Neural progenitor cell (in vitro differentiated cells): ENCODE results near the gene CTNNA3.

Source experiments
- CTCF ChIP-seq: fragments of 200-600 bp; sonication (generic); IDR thresholded peaks from 2 replicates; pipeline ENCODE4 v1.5.1; 2017; ENCODE audit warnings: antibody characterized with exemption, mild to moderate bottlenecking
- EZH2 ChIP-seq: fragments of 200-600 bp; sonication (generic); IDR thresholded peaks from 2 replicates; pipeline ENCODE4 v1.6.1; 2017; ENCODE audit warnings: antibody characterized with exemption, mild to moderate bottlenecking, moderate library complexity
- EZH2phosphoT487 ChIP-seq: fragments of 200-600 bp; sonication (generic); IDR thresholded peaks from 2 replicates; pipeline ENCODE4 v1.6.1; 2017; ENCODE audit warnings: antibody characterized with exemption

DNA sequence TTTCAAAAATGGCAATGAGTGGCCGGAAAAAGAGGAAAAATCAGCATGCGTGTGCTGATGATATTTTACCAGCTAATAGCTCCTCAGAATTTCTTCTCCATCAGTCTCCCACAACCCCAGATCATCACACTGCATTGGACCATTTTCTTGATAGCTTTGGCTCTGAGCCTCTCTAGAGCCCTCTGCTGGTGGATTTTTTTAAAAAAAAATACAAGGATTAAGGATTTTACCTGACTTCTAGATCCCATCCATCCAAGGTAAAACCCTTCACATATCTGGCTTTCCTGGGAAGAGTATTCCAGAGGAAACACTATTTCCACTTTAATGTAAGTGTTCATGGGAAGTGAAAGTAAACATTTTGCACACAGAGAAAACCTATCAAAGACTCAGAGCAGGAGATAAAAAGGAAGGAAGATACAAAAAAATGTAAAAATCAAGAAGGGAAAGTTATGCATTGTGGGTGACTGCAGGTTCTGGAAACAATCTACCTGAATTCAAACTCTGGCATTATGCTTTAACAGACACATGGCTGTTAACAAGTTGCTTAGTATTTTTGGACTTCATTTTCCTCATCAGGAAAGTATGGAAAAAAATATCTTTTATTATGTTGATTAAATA is 389.3 kb downstream of the CTNNA3 start:
- peak; percentile 69 for TF ChIP-seq CTCF
- no peak for TF ChIP-seq EZH2phosphoT487
- TF ChIP-seq EZH2, result no peak
